ENCODE measurements around the gene CCR5AS.

DNA sequence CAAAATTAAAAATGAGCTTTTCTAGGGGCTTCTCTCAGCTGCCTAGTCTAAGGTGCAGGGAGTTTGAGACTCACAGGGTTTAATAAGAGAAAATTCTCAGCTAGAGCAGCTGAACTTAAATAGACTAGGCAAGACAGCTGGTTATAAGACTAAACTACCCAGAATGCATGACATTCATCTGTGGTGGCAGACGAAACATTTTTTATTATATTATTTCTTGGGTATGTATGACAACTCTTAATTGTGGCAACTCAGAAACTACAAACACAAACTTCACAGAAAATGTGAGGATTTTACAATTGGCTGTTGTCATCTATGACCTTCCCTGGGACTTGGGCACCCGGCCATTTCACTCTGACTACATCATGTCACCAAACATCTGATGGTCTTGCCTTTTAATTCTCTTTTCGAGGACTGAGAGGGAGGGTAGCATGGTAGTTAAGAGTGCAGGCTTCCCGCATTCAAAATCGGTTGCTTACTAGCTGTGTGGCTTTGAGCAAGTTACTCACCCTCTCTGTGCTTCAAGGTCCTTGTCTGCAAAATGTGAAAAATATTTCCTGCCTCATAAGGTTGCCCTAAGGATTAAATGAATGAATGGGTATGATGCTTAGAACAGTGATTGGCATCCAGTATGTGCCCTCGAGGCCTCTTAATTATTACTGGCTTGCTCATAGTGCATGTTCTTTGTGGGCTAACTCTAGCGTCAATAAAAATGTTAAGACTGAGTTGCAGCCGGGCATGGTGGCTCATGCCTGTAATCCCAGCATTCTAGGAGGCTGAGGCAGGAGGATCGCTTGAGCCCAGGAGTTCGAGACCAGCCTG, 35.1 kb downstream of the CCR5AS start:
- TF ChIP-seq CTCF (IDR thresholded peaks at IDR 0.05; ENCODE audit: low read depth, low read length) (no peak), EZH2phosphoT487 (IDR thresholded peaks at IDR 0.05; ENCODE audit: low read depth) (no peak)

Data from OCI-LY3 (cell line).